Suprapubic skin (tissue), 4 donors: ENCODE results near the gene FRMD3. TPM values are rescaled to one million over a fixed set of nuclear protein-coding genes. Genes with fewer than 3 reads are reported as not detected.
A peak's percentile ranks its signal among the peaks of the same experiment; 100 is the strongest.

Experiments
- DNase-seq, 2 donors: peaks; one replicate each; pipeline ENCODE4 v3.0.0-alpha.2; 2019; ENCODE audit warnings: low spot score in 2 of 2
- H3K27ac ChIP-seq: fragments of 200-600 bp; sonication (generic); one replicate; pipeline ENCODE4 v1.5.1; 2019
- H3K27me3 ChIP-seq: fragments of 200-600 bp; sonication (generic); one replicate; pipeline ENCODE4 v1.5.1; 2019
- H3K36me3 ChIP-seq: fragments of 200-600 bp; sonication (generic); one replicate; pipeline ENCODE4 v1.5.1; 2019
- H3K4me1 ChIP-seq: fragments of 200-600 bp; sonication (generic); one replicate; pipeline ENCODE4 v1.5.1; 2019
- H3K4me3 ChIP-seq: fragments of 200-600 bp; sonication (generic); one replicate; pipeline ENCODE4 v1.5.1; 2019; ENCODE audit warnings: mild to moderate bottlenecking
- H3K9me3 ChIP-seq: fragments of 200-600 bp; sonication (generic); one replicate; pipeline ENCODE4 v1.5.1; 2019
- EP300 ChIP-seq: sonication (generic); formaldehyde crosslinking; IDR thresholded peaks from one replicate; pipeline ENCODE4 v1.6.1; 2017; ENCODE audit warnings: antibody characterized with exemption
- POLR2A ChIP-seq, 2 donors: fragments of 450-650 bp; IDR thresholded peaks; one replicate each; pipeline ENCODE4 v1.6.1; 2017; ENCODE audit warnings: antibody characterized with exemption in 2 of 2, mild to moderate bottlenecking in 2 of 2, moderate library complexity in 2 of 2
- POLR2AphosphoS5 ChIP-seq, 3 donors: sonication (generic); formaldehyde crosslinking; IDR thresholded peaks; one replicate each; pipeline ENCODE4 v1.6.1; 2017; ENCODE audit warnings: antibody characterized with exemption in 3 of 3
- WGBS: methylation state at CpG from one replicate; pipeline ENCODE4 v1.1.5; 2018; 5-methylcytosine and 5-hydroxymethylcytosine counted together
- total RNA-seq, 4 donors: library from RNA; depleted of rRNA; stranded (reverse); fragments of >200 nt; gene quantifications; one replicate each; pipeline ENCODE4 v1.1.0, GENCODE V29; 2016
- TF ChIP-seq, protein P1 (sequence below), 2 donors: fragments of 200-600 bp in 1 of 2; fragments of 450-650 bp in 1 of 2; sonication (generic) in 1 of 2; IDR thresholded peaks; one replicate each; pipeline ENCODE4 v1.5.1; 2016 to 2019; ENCODE audit warnings: antibody characterized with exemption in 2 of 2, mild to moderate bottlenecking in 1 of 2, moderate library complexity in 1 of 2

The FRMD3 gene
- total RNA-seq, 4 donors from 2014 or later = 2.8 to 7.0 (median 5.2) TPM

DNA sequence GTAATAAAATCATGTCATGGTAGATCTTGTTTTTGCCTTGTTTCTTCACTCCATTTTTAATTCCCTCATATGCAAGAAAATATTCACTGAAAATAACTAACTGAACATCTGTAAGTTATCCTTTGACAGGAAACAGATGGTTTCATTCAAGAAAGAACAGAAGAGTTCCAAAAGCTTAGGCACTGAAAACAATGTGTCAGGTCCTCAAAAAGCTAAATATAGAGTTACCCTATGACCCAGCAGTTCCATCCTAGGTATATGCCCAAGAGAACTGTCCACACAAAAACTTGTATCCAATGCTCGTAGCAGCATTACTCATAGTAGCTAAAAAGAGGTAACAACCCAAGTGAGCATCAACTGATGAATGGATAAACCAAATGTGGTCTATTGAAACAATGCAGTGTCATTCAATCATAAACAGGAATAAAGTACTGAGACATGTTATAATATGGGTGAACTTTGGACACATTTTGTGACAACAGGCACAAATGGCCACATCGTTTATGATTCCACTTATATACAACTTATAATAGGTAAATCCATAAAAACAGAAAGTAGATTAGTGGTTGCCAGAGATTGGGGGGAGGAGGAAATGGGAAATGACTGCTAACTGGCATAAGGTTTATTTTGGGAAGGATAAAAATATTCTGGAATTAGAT is 231.0 kb downstream of the FRMD3 start:
- WGBS = 42% methylated on average over 2 of the region's 2 CpGs
- Histone ChIP-seq H3K4me1 (peaks cover 25% of the 10 kb centered on the region), H3K36me3 (no peaks in the 10 kb centered on the region), H3K27ac (no peak overlapping the region), H3K27me3 (no peaks in the 10 kb centered on the region), H3K4me3 (no peak overlapping the region), H3K9me3 (no peaks in the 10 kb centered on the region)
- no peak for TF ChIP-seq POLR2A (IDR thresholded peaks at IDR 0.05)
- TF ChIP-seq, protein P1, sequence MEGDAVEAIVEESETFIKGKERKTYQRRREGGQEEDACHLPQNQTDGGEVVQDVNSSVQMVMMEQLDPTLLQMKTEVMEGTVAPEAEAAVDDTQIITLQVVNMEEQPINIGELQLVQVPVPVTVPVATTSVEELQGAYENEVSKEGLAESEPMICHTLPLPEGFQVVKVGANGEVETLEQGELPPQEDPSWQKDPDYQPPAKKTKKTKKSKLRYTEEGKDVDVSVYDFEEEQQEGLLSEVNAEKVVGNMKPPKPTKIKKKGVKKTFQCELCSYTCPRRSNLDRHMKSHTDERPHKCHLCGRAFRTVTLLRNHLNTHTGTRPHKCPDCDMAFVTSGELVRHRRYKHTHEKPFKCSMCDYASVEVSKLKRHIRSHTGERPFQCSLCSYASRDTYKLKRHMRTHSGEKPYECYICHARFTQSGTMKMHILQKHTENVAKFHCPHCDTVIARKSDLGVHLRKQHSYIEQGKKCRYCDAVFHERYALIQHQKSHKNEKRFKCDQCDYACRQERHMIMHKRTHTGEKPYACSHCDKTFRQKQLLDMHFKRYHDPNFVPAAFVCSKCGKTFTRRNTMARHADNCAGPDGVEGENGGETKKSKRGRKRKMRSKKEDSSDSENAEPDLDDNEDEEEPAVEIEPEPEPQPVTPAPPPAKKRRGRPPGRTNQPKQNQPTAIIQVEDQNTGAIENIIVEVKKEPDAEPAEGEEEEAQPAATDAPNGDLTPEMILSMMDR (IDR thresholded peaks at IDR 0.05) = no peak
- TF ChIP-seq EP300 = no peak
- no peak for TF ChIP-seq POLR2AphosphoS5 (IDR thresholded peaks at IDR 0.05)
- DNase-seq = no peak

DNA sequence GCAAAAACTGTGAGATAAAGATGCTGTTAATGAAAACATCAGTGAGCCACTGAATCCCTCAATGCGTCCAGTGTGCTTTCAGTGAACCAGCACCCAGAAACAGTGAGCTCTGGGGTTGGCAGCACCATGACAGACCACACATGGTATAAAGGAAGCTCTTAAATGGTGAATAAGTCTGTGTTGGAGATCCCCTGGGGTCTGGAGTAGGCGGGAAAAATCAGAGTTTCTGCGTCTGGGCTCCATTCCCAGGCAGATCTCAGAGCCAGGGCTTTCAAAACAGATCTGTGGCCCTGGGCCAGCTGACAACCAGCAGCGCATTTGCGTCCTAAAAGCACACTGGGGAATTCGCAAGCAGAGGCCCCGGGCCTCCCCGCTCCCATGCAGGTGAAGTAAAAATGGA is 233.5 kb downstream of the FRMD3 start:
- DNase-seq = peak; percentile 70 to 81
- WGBS = 13% methylated on average over 8 of the region's 8 CpGs
- no peak overlapping the region for H3K27ac ChIP-seq
- no peaks in the 10 kb centered on the region for H3K9me3 ChIP-seq
- H3K36me3 ChIP-seq = no peaks in the 10 kb centered on the region
- H3K27me3 ChIP-seq = peaks cover 3% of the 10 kb centered on the region
- peaks cover 29% of the 10 kb centered on the region for H3K4me1 ChIP-seq
- TF ChIP-seq EP300 (no peak), POLR2AphosphoS5 (IDR thresholded peaks at IDR 0.05) (no peak), POLR2A (IDR thresholded peaks at IDR 0.05) (no peak)
- TF ChIP-seq, protein P1 (IDR thresholded peaks at IDR 0.05) = no peak
- no peak overlapping the region for H3K4me3 ChIP-seq

DNA sequence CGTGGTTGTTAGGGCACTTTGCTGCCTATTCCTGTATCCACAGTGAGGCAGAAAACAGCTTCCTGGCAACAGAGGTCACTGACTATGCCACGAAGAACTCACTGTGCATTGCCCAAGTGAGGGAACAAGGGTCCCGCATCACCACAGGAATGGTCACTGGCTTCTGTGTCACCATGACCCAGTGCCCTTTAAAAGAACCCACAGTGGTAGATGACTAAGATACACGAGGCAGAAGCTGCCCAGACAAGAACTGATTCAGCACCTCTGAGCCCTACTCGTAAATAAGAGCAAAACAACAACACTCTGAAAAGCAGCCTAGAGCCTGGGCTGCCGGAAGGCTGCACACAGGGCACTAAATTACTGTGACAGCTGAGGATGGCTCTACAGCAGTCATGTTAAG is 238.6 kb downstream of the FRMD3 start:
- Histone ChIP-seq H3K4me3 (no peak overlapping the region), H3K36me3 (peaks cover 3% of the 10 kb centered on the region), H3K9me3 (no peaks in the 10 kb centered on the region), H3K4me1 (peaks cover 12% of the 10 kb centered on the region), H3K27me3 (peaks cover 3% of the 10 kb centered on the region), H3K27ac (no peak overlapping the region)
- TF ChIP-seq POLR2AphosphoS5 (IDR thresholded peaks at IDR 0.05) (peak in 1 of 3 donors; percentile 38), POLR2A (IDR thresholded peaks at IDR 0.05) (no peak)
- no peak for DNase-seq
- whole genome bisulfite sequencing = 30% methylated on average over 6 of the region's 6 CpGs

DNA sequence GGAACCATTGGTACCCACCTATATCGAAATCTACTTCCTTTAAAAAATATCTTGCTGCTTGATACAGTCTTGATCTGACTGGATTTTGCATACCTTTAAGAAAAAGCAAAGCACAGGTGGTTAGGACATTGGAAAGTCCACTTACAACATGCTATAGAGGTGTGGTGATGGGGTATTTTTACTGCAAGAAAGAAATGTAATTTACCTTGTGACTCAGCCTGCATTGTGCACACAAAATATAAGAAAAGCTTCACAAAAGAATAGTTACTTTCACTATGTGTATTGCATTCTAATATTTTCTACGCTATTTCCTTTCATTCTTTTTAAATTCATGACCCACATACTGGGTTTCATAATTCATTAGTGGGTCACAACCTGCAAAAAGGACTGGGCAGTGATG is 239.1 kb downstream of the FRMD3 start:
- Histone ChIP-seq H3K4me1 (peaks cover 7% of the 10 kb centered on the region), H3K27ac (no peak overlapping the region), H3K36me3 (peaks cover 3% of the 10 kb centered on the region), H3K27me3 (peaks cover 3% of the 10 kb centered on the region), H3K4me3 (no peak overlapping the region), H3K9me3 (no peaks in the 10 kb centered on the region)
- WGBS = 86% methylated on average over 2 of the region's 2 CpGs
- DNase-seq = no peak
- TF ChIP-seq, protein P1 (IDR thresholded peaks at IDR 0.05) = no peak
- TF ChIP-seq EP300 (no peak), POLR2A (IDR thresholded peaks at IDR 0.05) (no peak), POLR2AphosphoS5 (IDR thresholded peaks at IDR 0.05) (no peak)

DNA sequence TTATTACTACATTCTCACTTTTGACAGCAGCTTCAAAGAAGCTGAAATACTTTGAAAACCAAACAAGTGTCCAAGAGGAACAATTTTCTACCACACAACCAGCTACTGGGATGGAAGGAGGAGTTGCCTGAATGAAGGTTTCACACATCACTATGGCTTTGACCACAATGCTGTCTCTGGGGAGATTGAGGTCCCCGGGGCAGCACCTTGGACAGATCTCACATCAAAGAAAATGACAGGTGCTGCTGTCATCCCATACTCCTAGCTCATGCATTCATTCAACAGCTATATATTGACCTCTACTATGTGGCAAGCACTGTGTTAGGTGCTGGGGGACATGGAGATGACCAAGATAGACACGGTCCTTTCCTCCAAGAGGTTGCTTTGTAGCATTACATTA is 242.1 kb downstream of the FRMD3 start:
- H3K4me3 ChIP-seq = no peak overlapping the region
- no peak overlapping the region for H3K27ac ChIP-seq
- H3K27me3 ChIP-seq = peaks cover 3% of the 10 kb centered on the region
- no peak for TF ChIP-seq POLR2AphosphoS5 (IDR thresholded peaks at IDR 0.05)
- TF ChIP-seq, protein P1 (IDR thresholded peaks at IDR 0.05) = no peak
- TF ChIP-seq POLR2A (IDR thresholded peaks at IDR 0.05) = no peak
- TF ChIP-seq EP300 = no peak
- no peak for DNase-seq
- H3K4me1 ChIP-seq = peaks cover 6% of the 10 kb centered on the region
- 100% methylated on average over 2 of the region's 2 CpGs for WGBS
- H3K9me3 ChIP-seq = no peaks in the 10 kb centered on the region
- H3K36me3 ChIP-seq = peaks cover 3% of the 10 kb centered on the region
